ENCODE measurements around the gene PUM1. TPM values are rescaled to one million over a fixed set of nuclear protein-coding genes. Genes with fewer than 3 reads are reported as not detected.
"Not testable (repeated sequence)": the region's sequence is repeated elsewhere in the genome, so short reads cannot be mapped to it uniquely, and the experiment has no call there.

Gene PUM1
- total RNA-seq, 1 donor from 2014 or later = 69.4 TPM

DNA sequence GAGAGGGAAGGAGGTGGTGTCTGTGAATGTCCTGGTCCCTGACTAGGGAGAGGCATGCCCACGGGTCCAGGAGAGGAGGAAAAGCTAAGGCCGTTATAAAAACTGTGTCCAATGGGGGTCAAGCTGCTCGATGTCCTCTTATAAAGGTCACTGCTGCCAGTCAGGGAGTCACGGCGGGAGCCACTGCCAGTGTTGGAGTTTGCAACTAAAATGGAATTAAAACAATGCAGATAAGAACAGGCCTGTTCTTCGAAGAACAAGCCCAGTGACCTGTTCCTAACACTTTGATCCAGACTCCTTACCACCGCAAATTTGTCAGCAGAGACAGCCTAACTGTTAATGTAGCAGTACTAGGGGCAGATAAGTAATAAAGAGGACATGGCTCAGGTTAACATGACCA is 100.8 kb downstream of the PUM1 start:
- DNase-seq (ENCODE audit: low read depth, low spot score) = no peak

DNA sequence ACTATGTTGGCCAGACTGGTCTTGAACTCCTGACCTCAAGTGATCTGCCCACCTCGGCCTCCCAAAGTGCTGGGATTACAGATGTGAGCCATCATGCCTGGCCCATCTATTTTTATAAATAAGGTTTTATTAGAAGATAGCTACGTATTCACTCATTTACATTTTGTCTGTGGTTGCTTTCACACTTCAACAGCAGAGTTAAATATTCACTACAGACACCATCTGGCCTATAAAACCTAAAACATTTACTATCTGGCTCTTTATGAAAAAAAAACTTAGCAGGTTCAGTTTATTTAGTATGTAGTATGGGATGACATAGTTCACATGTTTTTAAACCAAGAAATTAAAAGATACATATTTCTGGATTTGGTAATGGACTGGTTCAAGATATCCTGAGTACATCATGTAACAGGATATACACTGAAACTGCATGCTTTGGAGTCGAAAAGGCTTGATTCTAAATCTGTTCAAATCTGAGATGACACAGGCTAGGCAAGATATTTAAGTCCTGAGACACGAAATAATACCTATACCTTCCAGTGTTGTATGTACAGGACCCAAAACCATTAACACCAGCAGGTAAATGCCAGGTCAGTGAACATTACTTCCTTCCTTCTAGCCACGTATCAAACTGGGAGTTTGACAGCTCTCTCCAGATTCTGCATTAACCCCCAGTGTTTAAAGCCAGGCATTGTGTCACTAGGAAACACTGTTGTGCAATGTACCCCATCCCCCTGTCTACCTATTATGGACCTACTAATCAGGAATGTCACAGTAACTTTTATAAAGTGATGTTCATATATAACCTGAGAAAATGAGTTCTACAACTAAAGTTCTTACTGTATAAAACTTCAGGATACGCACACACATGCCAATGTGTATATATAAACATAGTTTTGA is 102.7 kb downstream of the PUM1 start:
- no peak for DNase-seq (ENCODE audit: low read depth, low spot score)

DNA sequence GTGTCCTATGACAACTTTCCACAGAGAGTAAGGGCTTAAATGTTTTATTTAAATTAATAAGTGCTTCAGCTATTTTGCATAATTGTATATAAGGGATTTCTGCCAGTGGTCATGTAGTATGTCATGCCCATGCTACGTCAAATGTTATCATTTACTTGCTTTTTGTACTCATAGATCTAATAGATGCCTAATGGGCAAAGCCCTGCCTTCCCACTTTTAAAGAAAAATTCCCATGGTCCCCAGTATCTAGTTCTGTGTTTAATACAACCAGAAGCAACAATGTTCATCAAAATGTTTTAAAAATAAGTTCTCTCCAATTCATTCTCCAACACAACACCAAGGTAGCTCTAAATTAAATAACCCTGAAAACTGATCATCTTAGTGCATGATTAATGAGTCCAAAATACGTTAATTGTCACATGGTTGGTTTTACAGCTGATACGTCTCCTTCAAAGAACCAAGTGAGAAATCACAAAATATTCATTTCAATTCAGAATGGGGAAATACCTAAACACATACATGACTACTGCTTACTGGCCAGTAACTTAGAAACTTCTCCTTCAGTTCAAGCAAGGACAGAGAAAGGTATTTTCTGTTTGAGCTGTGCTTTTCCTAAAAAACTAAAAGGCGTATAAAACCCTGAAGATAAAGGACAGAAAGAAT is 107.8 kb downstream of the PUM1 start:
- DNase-seq (ENCODE audit: low read depth, low spot score) = no peak

DNA sequence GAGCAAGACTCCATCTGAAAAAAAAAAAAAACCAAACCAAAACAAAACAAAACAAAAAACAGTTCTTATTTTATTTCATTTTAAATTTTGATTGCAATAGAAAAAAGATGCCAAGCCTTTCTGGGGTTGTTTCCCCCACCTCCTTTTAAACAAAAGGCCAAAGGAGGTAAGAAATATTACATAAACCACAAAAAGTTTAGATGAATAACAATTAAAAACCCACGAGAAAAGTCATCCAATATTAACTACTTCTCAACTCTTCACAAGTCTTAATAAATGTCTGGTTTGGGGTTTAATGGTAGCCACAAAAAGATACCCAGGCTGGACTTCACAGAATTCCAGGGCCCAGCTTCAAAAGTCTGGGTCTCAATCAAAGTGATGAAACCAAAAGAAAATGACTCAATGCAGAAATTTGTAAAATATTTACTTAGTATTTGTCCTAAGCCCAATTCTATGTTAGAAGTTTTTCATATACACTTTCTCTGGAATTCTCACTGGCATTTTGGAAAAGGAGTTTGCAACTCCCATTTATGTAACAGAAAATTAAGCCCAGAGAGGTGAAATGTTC is 110.0 kb downstream of the PUM1 start:
- DNase-seq (ENCODE audit: low read depth, low spot score) = no peak

GRCh38 chr1:30953685-30954084 is 111.8 kb downstream of the PUM1 start:
- no peak for DNase-seq (ENCODE audit: low read depth, low spot score)

- no peak for DNase-seq (ENCODE audit: low read depth, low spot score)
Observed at GRCh38 chr1:30952098-30952497, 113.4 kb downstream of the PUM1 start.

- DNase-seq (ENCODE audit: low read depth, low spot score) = no peak
Observed at GRCh38 chr1:30950700-30951099, 114.8 kb downstream of the PUM1 start.

GRCh38 chr1:30950053-30950452 is 115.5 kb downstream of the PUM1 start:
- DNase-seq (ENCODE audit: low read depth, low spot score) = no peak

DNA sequence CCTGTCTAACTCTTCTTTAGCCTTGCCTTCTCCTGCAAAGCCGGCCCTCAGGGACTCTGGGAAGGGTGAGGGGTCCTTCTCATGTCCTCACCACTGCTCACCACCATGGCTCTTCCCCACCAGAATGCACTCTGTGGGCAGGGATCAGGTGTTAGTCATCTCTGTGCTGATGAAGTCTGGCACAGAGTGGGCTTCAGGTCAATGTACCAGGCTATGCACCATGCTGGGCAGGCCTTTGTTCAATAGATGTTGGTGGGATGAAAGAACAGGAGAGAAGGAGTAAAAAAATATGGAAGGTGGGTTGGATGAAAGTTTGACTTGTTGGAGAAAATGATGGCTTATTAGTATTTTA is 116.1 kb downstream of the PUM1 start:
- not testable (repeated sequence) for DNase-seq (ENCODE audit: low read depth, low spot score)

DNA sequence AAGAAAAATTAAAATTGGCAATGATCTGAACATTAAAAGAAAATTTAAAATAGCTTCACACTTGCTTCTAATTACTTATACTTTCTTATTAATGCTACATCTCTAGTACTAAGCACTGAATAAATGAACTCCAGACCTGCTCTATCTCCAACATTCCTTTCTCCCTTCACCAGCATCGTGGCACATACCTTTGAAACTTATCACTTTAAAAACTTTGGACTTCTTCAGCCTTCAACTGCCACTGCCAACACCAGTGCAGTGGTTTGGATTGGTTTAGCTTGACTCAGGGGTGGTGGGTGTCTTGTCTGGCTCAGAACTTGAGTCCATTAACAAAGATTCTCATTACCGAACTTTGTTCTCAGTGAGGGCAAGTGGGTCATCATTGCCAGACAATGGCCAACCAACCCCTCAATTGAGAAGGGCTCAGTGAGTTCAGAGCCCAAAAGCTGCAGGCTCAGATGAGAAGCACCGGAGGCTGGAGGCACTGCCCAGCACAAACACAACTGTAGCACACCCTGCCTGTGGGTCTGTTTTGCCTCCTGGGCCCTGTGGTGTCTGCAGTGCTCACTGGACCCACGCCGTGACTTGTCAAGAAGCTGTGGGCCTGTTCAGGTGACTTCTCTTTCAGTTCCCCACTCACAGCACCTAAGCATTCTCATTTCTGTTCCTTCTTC is 116.6 kb downstream of the PUM1 start:
- not testable (repeated sequence) for DNase-seq (ENCODE audit: low read depth, low spot score)

DNA sequence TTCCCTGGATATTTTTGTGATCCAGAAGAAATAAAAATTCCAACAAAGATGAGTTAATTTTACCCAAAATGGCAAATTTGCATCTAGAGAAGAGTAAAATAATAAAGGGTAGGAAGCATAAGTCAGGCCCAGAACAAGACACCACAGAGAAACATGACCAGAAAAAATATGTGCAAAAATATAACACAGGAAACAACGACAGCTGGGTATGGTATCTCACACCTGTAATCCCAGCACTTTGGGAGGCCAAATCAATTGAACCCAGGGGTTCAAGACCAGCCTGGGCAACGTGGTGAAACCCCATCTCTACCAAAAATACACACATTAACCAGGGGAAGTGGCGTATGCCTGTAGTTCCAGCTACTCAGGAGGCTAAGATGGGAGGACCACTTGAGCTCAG is 117.2 kb downstream of the PUM1 start:
- DNase-seq (ENCODE audit: low read depth, low spot score) = no peak

DNA sequence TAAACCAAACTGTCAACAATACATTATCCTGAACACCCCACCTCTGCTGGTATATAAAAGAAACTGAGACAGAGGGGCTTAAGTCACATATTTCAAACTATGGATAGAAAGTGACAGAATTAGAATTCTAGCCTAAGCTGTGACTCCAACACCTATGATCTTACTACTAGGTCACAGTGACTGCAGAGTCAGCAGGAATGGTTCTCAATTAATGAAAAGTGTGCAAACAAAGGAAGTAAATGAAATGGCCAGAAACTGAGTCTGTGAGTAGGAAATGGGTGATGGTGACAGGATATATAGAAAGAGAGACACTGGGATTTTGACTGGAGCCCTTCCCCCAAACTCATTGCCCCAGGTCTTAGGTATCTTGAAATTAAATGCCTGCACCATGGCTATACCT is 118.3 kb downstream of the PUM1 start:
- DNase-seq (ENCODE audit: low read depth, low spot score) = no peak

GRCh38 chr1:30942326-30942963 is 123.1 kb downstream of the PUM1 start:
- peak; percentile 33 for DNase-seq (ENCODE audit: low read depth, low spot score)

- DNase-seq (ENCODE audit: low read depth, low spot score) = no peak
Observed at GRCh38 chr1:30940541-30940940, 125.0 kb downstream of the PUM1 start.

DNA sequence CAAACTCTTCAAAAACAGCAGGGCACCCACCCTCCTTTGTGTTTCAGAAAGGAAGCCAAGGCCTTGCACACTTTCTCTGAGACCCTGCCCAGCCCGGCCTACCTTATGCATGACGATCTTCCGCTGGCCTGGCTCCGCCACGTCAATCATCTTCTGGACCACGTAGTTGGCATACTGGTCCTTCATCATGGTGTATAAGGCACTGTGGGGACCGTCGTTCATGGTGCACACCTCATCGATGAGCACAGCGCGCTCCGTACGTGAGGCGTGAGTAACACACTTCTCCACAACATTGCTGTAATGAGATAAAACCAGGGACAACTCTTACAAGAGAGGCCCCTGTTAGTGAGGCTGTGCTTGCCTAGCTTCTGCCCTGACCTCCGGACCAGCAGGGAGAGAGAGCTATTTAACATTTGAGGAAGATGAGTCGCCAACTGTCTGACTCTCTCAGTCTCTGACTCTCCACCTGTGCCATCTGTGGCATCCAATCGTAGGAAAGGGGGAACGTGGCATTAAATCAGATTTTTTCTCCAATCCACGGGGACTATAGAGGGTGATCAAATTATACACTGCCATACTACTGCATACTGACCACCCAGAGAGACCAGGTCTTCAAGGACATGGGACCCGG is 128.9 kb downstream of the PUM1 start:
- no peak for DNase-seq (ENCODE audit: low read depth, low spot score)

- DNase-seq (ENCODE audit: low read depth, low spot score) = not testable (repeated sequence)
Observed at GRCh38 chr1:30935758-30936157, 129.8 kb downstream of the PUM1 start.

DNA sequence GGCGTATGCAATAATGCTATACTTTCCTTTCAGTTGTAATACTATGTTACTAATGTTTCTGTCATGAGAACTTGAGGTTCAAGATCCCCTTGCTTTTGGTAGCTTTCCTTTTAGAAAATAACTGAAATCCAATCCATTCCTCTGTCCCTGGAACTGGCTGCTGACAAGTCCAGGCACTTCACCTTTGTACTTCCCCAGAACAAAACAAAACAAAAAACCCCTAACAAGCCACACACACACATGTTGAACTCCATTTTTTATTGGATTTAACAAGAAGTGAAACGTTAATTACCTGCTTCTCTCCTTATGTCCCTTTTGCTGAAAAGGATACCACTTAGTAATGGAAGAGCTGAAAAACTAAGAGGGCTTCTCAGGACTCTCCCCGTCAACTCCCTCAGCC is 130.9 kb downstream of the PUM1 start:
- DNase-seq (ENCODE audit: low read depth, low spot score) = no peak

DNA sequence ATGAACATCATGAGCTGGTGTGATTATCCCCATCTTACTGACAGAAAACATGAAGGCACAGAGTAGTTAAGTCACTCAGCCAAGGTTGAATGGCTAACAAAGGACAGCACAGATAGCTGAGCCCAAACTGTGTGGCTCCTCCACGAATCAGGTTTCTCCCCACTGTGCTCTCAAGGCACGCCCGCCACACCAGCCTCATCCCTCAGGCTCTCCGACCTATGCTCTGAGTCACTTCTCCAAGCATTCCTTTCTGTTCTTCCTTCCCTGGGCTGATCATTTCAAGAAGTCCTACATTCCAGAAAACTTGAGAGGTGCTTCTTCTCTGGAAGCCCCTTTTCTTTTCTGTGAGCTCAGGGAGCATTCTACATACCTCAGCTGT is 131.7 kb downstream of the PUM1 start:
- no peak for DNase-seq (ENCODE audit: low read depth, low spot score)

- no peak for DNase-seq (ENCODE audit: low read depth, low spot score)
Observed at GRCh38 chr1:30930631-30931173, 134.8 kb downstream of the PUM1 start.

- DNase-seq (ENCODE audit: low read depth, low spot score) = no peak
Observed at GRCh38 chr1:30929944-30930525, 135.5 kb downstream of the PUM1 start.
